HFF-Myc (cell line): ENCODE data around the gene HORMAD2.
"Not testable (repeated sequence)": the region's sequence is repeated elsewhere in the genome, so short reads cannot be mapped to it uniquely, and the experiment has no call there.

Source experiments
- DNase-seq: peaks from one replicate; pipeline ENCODE4 v3.0.0-alpha.2; 2011; ENCODE audit warnings: low read depth; ENCODE audit errors: extremely low read depth
- H3K4me3 ChIP-seq: replicated peaks from 2 replicates; pipeline ENCODE4 v1.5.1; 2011; ENCODE audit warnings: low read depth, mild to moderate bottlenecking, control low read depth, low read length
- TF ChIP-seq, protein P1 (sequence below): IDR thresholded peaks from 2 replicates; pipeline ENCODE4 v1.5.1; 2012; ENCODE audit warnings: mild to moderate bottlenecking, low read depth, low read length, control low read depth; ENCODE audit errors: missing control alignments

The HORMAD2 gene

DNA sequence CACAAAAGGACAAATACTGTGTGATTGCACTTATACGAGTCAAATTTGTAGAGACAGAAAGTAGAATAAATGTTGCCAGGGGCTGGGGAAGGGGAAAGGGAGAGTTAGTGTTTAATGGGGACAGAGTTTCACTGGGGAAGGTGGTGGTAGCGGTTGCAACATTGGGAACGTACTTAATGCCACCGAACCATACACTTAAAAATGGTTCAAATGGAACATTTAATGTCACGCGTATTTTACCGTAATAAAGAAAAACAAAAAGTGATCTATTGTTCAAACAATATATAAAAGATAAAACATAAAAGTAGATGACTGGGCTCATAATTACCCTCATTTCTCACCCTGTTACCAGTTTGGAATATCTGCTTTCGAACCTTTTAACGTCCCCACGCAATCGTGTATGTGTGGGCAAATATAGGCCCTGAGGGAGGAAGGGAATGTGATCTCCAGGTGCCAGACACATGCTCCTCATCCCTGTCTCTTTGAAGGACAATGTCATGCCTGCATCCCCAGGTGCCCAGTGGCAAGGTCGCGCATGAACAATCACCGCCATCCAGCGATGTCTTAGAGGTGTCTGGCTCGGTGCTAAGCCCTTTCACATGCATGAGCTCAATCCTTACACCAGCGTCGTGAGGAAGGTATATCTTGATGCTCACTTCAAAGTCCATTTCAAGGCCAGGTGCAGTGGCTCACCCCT, 131.0 kb downstream of the HORMAD2 start:
- no peak for DNase-seq
- TF ChIP-seq, protein P1, sequence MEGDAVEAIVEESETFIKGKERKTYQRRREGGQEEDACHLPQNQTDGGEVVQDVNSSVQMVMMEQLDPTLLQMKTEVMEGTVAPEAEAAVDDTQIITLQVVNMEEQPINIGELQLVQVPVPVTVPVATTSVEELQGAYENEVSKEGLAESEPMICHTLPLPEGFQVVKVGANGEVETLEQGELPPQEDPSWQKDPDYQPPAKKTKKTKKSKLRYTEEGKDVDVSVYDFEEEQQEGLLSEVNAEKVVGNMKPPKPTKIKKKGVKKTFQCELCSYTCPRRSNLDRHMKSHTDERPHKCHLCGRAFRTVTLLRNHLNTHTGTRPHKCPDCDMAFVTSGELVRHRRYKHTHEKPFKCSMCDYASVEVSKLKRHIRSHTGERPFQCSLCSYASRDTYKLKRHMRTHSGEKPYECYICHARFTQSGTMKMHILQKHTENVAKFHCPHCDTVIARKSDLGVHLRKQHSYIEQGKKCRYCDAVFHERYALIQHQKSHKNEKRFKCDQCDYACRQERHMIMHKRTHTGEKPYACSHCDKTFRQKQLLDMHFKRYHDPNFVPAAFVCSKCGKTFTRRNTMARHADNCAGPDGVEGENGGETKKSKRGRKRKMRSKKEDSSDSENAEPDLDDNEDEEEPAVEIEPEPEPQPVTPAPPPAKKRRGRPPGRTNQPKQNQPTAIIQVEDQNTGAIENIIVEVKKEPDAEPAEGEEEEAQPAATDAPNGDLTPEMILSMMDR, result no peak
- H3K4me3 ChIP-seq, result no peak overlapping the region

DNA sequence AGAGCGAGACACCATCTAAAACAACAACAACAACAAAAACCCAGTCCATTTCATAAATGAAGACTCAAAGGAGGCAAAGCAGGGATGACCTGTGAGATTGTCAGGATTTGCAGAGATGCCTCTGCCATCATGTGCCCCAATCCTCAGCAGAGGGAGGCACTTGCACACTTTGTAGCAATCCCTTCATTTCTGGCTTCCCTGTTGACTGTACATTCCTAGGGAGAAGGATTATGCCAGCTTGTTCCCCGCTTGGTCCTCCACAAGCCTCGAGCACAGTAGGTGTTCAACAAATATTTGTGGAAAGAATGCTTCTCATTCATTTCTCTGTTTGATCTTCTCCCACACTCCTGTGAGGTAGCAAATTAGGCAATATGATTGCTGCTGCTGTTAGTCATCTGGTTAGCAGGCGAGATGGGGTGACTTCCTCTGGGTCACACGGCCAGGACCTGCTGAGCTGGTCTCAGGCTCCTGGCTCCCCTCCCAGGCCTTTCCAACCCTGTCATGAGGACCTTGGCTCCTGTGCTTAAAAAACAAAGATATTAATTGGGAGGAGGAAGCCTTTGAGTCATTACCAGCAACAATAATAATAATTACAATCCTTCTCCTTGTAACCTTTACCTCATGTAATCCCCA, 132.2 kb downstream of the HORMAD2 start:
- peak; percentile 46 for DNase-seq
- TF ChIP-seq, protein P1, result no peak
- H3K4me3 ChIP-seq, result no peak overlapping the region

GRCh38 chr22:30212996-30213441, 132.8 kb downstream of the HORMAD2 start:
- no peak for DNase-seq
- no peak overlapping the region for H3K4me3 ChIP-seq
- TF ChIP-seq, protein P1, result no peak

GRCh38 chr22:30214703-30215407, 134.6 kb downstream of the HORMAD2 start:
- no peak for DNase-seq
- TF ChIP-seq, protein P1, result no peak
- no peak overlapping the region for H3K4me3 ChIP-seq

GRCh38 chr22:30216272-30216671, 136.0 kb downstream of the HORMAD2 start:
- not testable (repeated sequence) for H3K4me3 ChIP-seq, DNase-seq

GRCh38 chr22:30216710-30217109, 136.4 kb downstream of the HORMAD2 start:
- DNase-seq, result no peak
- TF ChIP-seq, protein P1, result no peak
- H3K4me3 ChIP-seq, result no peak overlapping the region
